Muscle layer of duodenum (tissue), 2 donors: ENCODE measurements around the gene TM9SF4.
A peak's percentile ranks its signal among the peaks of the same experiment; 100 is the strongest.
"Not testable (repeated sequence)": the region's sequence is repeated elsewhere in the genome, so short reads cannot be mapped to it uniquely, and the experiment has no call there.

Experiments used
- H3K27ac ChIP-seq: one replicate; pipeline ENCODE4 v1.7.0; 2013; ENCODE audit warnings: mild to moderate bottlenecking, low read length
- H3K27me3 ChIP-seq: one replicate; pipeline ENCODE4 v1.7.0; 2013; ENCODE audit warnings: low read depth, mild to moderate bottlenecking, control low read depth, low read length
- H3K36me3 ChIP-seq, 2 donors: one replicate each; pipeline ENCODE4 v1.7.0; 2013; ENCODE audit warnings: low read length in 2 of 2, control low read depth in 1 of 2, mild to moderate bottlenecking in 1 of 2; ENCODE audit not compliant: insufficient read depth in 2 of 2, control insufficient read depth in 1 of 2
- H3K4me1 ChIP-seq, 2 donors: one replicate each; pipeline ENCODE4 v1.7.0; 2013; ENCODE audit warnings: low read length in 2 of 2, mild to moderate bottlenecking in 2 of 2, control low read depth in 1 of 2, moderate library complexity in 1 of 2; ENCODE audit not compliant: insufficient read depth in 2 of 2, control insufficient read depth in 1 of 2
- H3K4me3 ChIP-seq, 2 donors: one replicate each; pipeline ENCODE4 v1.7.0; 2013; ENCODE audit warnings: low read length in 2 of 2, low read depth in 1 of 2, mild to moderate bottlenecking in 1 of 2
- H3K9me3 ChIP-seq, 2 donors: one replicate each; pipeline ENCODE4 v1.7.0; 2013; ENCODE audit warnings: low read length in 2 of 2, control low read depth in 1 of 2, mild to moderate bottlenecking in 1 of 2; ENCODE audit not compliant: control insufficient read depth in 1 of 2
- donor health status: healthy.

TM9SF4 gene

GRCh38 chr20:32160341-32160740, 50.8 kb downstream of the TM9SF4 start:
- no peaks in the 10 kb centered on the region for H3K27me3 ChIP-seq
- no peak overlapping the region for H3K27ac ChIP-seq

GRCh38 chr20:32162351-32162750, 52.8 kb downstream of the TM9SF4 start:
- Histone ChIP-seq H3K4me1 (no peaks in the 10 kb centered on the region), H3K4me3 (no peak overlapping the region), H3K27me3 (no peaks in the 10 kb centered on the region), H3K9me3 (no peaks in the 10 kb centered on the region), H3K27ac (no peak overlapping the region), H3K36me3 (peaks cover 56 to 89% of the 10 kb centered on the region in 2 donors)

More at GRCh38 chr20:32160341-32160740, 50.8 kb downstream of the TM9SF4 start:
- Histone ChIP-seq H3K4me1 (no peaks in the 10 kb centered on the region), H3K36me3 (peaks cover 43 to 78% of the 10 kb centered on the region in 2 donors), H3K9me3 (no peaks in the 10 kb centered on the region), H3K4me3 (no peak overlapping the region)

DNA sequence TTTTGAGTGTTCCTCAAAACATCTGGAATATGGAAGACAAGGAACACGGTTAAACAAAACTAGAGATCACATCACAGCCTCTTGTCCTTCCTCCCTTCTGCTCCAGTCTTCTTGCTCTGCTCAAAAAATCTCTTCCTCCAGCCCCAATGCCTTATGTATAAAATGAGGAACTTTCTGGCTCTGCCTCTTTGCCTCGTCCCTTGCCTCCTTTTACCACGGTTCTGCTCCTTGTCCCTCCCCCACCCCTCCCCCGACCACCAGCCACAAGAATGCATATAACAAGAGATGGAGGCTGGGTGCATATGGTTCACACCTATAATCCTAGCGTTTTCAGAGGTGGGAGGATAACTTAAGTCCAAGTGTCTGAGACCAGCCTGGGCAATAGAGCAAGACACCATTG, 54.4 kb downstream of the TM9SF4 start:
- Histone ChIP-seq H3K27ac (no peak overlapping the region), H3K4me3 (no peak overlapping the region), H3K9me3 (no peaks in the 10 kb centered on the region), H3K27me3 (no peaks in the 10 kb centered on the region), H3K4me1 (no peaks in the 10 kb centered on the region), H3K36me3 (peaks cover 53 to 79% of the 10 kb centered on the region in 2 donors)

DNA sequence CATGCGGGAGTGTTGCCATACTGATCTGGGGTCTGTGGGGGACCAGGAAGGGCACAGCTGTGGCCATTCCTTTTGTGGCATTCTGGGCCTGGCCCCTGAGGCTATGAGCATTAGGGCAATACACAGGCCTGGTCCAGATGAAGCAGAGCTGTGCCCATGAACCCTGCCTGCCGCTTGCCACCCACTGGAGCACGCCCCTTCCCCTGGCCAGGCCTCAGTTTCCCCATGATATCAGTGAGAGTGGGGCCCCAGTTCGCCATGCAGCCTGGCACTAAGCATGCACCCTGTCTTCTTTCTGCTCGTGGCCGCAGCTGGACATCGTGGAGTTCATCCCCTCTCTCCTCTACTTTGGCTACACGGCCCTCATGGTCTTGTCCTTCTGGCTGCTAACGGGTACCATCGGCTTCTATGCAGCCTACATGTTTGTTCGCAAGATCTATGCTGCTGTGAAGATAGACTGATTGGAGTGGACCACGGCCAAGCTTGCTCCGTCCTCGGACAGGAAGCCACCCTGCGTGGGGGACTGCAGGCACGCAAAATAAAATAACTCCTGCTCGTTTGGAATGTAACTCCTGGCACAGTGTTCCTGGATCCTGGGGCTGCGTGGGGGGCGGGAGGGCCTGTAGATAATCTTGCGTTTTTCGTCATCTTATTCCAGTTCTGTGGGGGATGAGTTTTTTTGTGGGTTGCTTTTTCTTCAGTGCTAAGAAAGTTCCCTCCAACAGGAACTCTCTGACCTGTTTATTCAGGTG, 55.6 kb downstream of the TM9SF4 start:
- no peaks in the 10 kb centered on the region for H3K9me3 ChIP-seq
- no peaks in the 10 kb centered on the region for H3K27me3 ChIP-seq
- H3K27ac ChIP-seq: no peak overlapping the region
- H3K36me3 ChIP-seq: peaks cover 41 to 67% of the 10 kb centered on the region in 2 donors
- H3K4me1 ChIP-seq: no peaks in the 10 kb centered on the region
- H3K4me3 ChIP-seq: no peak overlapping the region

GRCh38 chr20:32165836-32166545, 56.5 kb downstream of the TM9SF4 start:
- peaks cover 37 to 61% of the 10 kb centered on the region in 2 donors for H3K36me3 ChIP-seq
- no peaks in the 10 kb centered on the region for H3K27me3 ChIP-seq
- H3K4me3 ChIP-seq: no peak overlapping the region
- H3K27ac ChIP-seq: no peak overlapping the region
- H3K9me3 ChIP-seq: no peaks in the 10 kb centered on the region
- H3K4me1 ChIP-seq: no peaks in the 10 kb centered on the region

GRCh38 chr20:32167552-32167951, 58.0 kb downstream of the TM9SF4 start:
- Histone ChIP-seq H3K27ac (no peak overlapping the region), H3K27me3 (no peaks in the 10 kb centered on the region), H3K9me3 (no peaks in the 10 kb centered on the region), H3K4me1 (no peaks in the 10 kb centered on the region), H3K36me3 (peaks cover 21 to 45% of the 10 kb centered on the region in 2 donors), H3K4me3 (no peak overlapping the region)

- Histone ChIP-seq H3K4me1 (no peaks in the 10 kb centered on the region), H3K27ac (no peak overlapping the region), H3K9me3 (no peaks in the 10 kb centered on the region), H3K36me3 (peaks cover 18 to 41% of the 10 kb centered on the region in 2 donors), H3K4me3 (no peak overlapping the region), H3K27me3 (no peaks in the 10 kb centered on the region)
Observed at GRCh38 chr20:32168184-32168910, 58.8 kb downstream of the TM9SF4 start.

DNA sequence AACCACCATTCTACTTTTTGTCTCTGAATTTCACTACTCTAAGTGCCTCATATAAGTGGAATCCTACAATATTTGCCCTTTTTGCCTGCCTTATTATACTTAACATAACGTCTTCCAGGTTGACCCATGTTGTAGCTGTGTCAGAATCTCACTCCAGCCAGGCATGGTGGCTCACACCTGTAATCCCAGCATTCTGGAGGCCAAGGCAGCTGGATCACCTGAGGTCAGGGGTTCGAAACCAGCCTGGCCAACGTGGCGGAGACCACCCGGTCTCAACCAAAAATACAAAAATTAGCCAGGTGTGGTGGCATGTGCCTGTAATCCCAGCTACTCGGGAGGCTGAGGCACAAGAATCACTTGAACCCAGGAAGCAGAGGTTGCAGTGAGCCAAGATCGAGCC, 68.2 kb downstream of the TM9SF4 start:
- H3K4me3 ChIP-seq, H3K27me3 ChIP-seq, H3K9me3 ChIP-seq, H3K4me1 ChIP-seq, H3K27ac ChIP-seq, H3K36me3 ChIP-seq: not testable (repeated sequence)

DNA sequence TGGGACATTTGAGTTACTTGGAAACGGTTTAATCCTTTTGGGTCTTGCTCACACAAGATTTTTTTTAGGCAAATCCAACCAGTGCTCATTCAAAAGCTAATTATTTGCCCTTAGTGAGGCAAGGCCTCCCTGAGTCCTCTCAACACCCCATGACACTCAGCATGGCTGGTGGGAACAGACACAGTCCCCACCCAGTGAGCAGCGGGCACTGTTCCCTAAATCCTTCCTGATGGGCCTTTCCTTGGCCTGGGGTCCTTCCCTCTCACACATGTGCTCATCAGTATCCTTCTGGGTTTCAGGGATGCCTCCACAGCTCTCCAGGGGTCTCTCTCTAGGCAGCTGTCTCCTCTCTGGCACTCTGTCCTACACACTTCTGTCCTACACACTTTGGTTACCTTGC, 70.0 kb downstream of the TM9SF4 start:
- no peaks in the 10 kb centered on the region for H3K4me1 ChIP-seq

GRCh38 chr20:32179934-32180333, 70.4 kb downstream of the TM9SF4 start:
- H3K27me3 ChIP-seq: no peaks in the 10 kb centered on the region
- no peaks in the 10 kb centered on the region for H3K9me3 ChIP-seq
- no peaks in the 10 kb centered on the region for H3K36me3 ChIP-seq
- H3K4me1 ChIP-seq: no peaks in the 10 kb centered on the region
- no peak overlapping the region for H3K4me3 ChIP-seq
- no peak overlapping the region for H3K27ac ChIP-seq

More for the DNA sequence above, 70.0 kb downstream of the TM9SF4 start:
- Histone ChIP-seq H3K27me3 (no peaks in the 10 kb centered on the region), H3K9me3 (no peaks in the 10 kb centered on the region), H3K4me3 (no peak overlapping the region), H3K27ac (no peak overlapping the region), H3K36me3 (no peaks in the 10 kb centered on the region)

GRCh38 chr20:32181606-32182005, 72.1 kb downstream of the TM9SF4 start:
- no peaks in the 10 kb centered on the region for H3K4me1 ChIP-seq
- no peak overlapping the region for H3K4me3 ChIP-seq
- H3K27me3 ChIP-seq: no peaks in the 10 kb centered on the region
- peaks cover 0 to 3% of the 10 kb centered on the region in 2 donors for H3K36me3 ChIP-seq
- no peaks in the 10 kb centered on the region for H3K9me3 ChIP-seq
- H3K27ac ChIP-seq: peak overlapping the region; percentile 10
